Activated CD4-positive, alpha-beta memory T cell treated with anti-CD3 and anti-CD28 coated beads, Interleukin-2, amount 10 ng/mL, durations not matched to agents 7 days and 5 days (primary cell): ENCODE results near the gene OXSR1. TPM values are rescaled to one million over a fixed set of nuclear protein-coding genes. Genes with fewer than 3 reads are reported as not detected.

ENCODE experiments used
- CTCF ChIA-PET: fragments of 350-600 bp; sonication (Branson Sonifier 250); formaldehyde crosslinking; loops from one replicate; lab custom pipeline; 2021; ENCODE audit warnings: antibody characterized with exemption, inconsistent platforms; lab: Charles Lee
- POLR2A ChIA-PET: fragments of 350-600 bp; sonication (Branson Sonifier 250); formaldehyde crosslinking; loops from one replicate; lab custom pipeline; 2021; ENCODE audit warnings: antibody characterized with exemption; lab: Charles Lee
- DNase-seq: peaks from one replicate; pipeline ENCODE4 v3.0.0-alpha.2; 2020
- H3K27ac Mint-ChIP-seq: one replicate; pipeline ENCODE4 v1.8.0; 2021; ENCODE audit warnings: mild to moderate bottlenecking, mixed read lengths
- H3K27me3 Mint-ChIP-seq: one replicate; pipeline ENCODE4 v1.8.0; 2021; ENCODE audit warnings: mixed read lengths
- H3K36me3 Mint-ChIP-seq: one replicate; pipeline ENCODE4 v1.8.0; 2021; ENCODE audit warnings: low read depth, mixed read lengths
- H3K4me1 Mint-ChIP-seq: one replicate; pipeline ENCODE4 v1.8.0; 2021; ENCODE audit warnings: mixed read lengths
- H3K4me3 Mint-ChIP-seq: one replicate; pipeline ENCODE4 v1.8.0; 2021; ENCODE audit warnings: mild to moderate bottlenecking, mixed read lengths
- H3K9me3 Mint-ChIP-seq: one replicate; pipeline ENCODE4 v1.8.0; 2021; ENCODE audit warnings: mixed read lengths
- total RNA-seq, 2 experiments: library from RNA; stranded (reverse); gene quantifications; one replicate each; pipeline ENCODE4 v1.2.3, GENCODE V29; 2021

The OXSR1 gene
- total RNA-seq, 2 experiments from 2014 or later: 67.5 to 71.3 TPM

DNA sequence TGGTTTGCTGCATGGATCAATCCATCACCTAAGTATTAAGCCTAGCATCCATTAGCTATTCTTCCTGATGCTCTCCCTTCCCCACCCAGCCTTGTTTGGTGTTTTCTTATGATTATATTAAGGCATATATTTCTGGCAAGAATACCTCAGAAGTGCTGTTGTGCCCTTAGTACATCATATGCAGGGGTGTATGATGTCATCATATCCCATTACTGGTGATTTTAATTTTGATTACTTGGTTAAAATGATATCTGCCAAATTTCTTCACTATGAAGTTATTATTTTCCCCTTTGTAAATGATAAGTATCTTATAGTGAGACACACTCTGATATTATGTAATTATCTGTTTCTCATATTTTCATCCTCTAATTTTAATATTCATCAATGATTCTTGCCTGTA lies 132.2 kb downstream of the OXSR1 start:
- H3K27ac Mint-ChIP-seq: no peak overlapping the region
- no peaks in the 10 kb centered on the region for H3K36me3 Mint-ChIP-seq
- H3K4me1 Mint-ChIP-seq: no peaks in the 10 kb centered on the region
- POLR2A ChIA-PET: interaction anchor here (1.2 to 1.5 kb wide), 3 partner anchors 30 to 1100 kb away, joined by 3 read pairs; partner anchors contain the start of gene ACAA1
- no peak for DNase-seq
- CTCF ChIA-PET: interaction anchor here (1.5 kb wide), 1 partner anchor 183 kb away, joined by 3 read pairs; no protein-coding TSS in a partner anchor
- no peaks in the 10 kb centered on the region for H3K9me3 Mint-ChIP-seq
- H3K27me3 Mint-ChIP-seq: peaks cover 25% of the 10 kb centered on the region
- H3K4me3 Mint-ChIP-seq: no peak overlapping the region

DNA sequence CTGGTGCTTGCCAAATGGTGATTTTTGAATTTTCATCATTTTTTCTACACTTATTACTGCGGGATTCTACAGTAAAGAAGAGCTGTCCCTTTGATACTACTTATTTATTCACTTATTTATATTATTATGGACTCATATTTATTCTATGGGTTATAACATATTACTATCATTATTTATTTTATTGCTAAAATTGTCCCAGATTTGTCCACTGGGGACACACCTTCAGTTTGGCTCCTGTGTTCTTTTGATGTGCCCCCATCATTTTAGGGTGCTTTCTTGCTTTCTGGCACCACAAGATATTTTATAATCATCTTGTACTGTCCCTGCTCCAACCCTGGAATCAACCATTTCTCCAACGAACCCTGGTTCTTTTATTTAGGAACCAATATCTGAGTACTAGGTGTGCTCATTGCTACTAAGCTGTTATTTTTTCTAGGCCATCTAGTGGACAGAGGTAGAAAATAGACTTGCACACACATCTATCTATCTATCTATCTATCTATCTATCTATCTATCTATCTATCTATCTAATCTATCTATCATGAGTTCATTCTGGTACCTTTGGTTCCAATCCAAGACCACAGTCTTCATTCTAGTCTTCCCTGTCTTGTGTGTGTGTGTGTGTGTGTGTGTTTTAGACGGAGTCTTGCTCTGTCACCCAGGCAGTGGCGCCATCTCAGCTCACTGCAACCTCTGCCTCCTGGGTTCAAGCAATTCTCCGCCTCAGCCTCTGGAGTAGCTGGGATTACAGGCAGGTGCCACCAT lies 132.8 kb downstream of the OXSR1 start:
- Mint-ChIP-seq H3K9me3 (no peaks in the 10 kb centered on the region), H3K27me3 (peaks cover 26% of the 10 kb centered on the region), H3K4me1 (no peaks in the 10 kb centered on the region), H3K4me3 (no peak overlapping the region), H3K27ac (no peak overlapping the region), H3K36me3 (no peaks in the 10 kb centered on the region)
- POLR2A ChIA-PET: interaction anchor here (1.3 to 1.5 kb wide), 2 partner anchors 29 to 162 kb away, joined by 3 read pairs; partner anchors contain the start of gene ACAA1
- DNase-seq: no peak
- CTCF ChIA-PET: interaction anchor here (0.6 to 1.5 kb wide), 4 partner anchors 72 to 223 kb away, joined by 3 to 4 read pairs (median 3); no protein-coding TSS in a partner anchor

Other genes with a start within 250 kb of the OXSR1 start
- 10 to 100 TPM; 18.4 to 18.7 TPM for gene VILL, start 174.8 kb upstream of the OXSR1 start, total RNA-seq
- 10 to 100 TPM; 36.2 to 38.0 TPM for gene PLCD1, start 135.9 kb upstream of the OXSR1 start, total RNA-seq
- 1 to 10 TPM; 3.8 to 4.2 TPM for gene DLEC1, start 126.3 kb upstream of the OXSR1 start, total RNA-seq
- 10 to 100 TPM; 76.8 to 77.5 TPM for gene ACAA1, start 28.4 kb upstream of the OXSR1 start, total RNA-seq
- 10 to 100 TPM; 87.9 to 91.3 TPM for gene MYD88, start 26.9 kb upstream of the OXSR1 start, total RNA-seq
- under 1 TPM; 0.25 to 0.28 TPM for gene SLC22A13, start 100.3 kb downstream of the OXSR1 start, total RNA-seq
- not detected for gene SLC22A14, start 116.8 kb downstream of the OXSR1 start, total RNA-seq
- gene XYLB, start 181.2 kb downstream of the OXSR1 start, total RNA-seq: 1 to 10 TPM; 3.1 to 3.2 TPM